ENCODE results near the gene KRT5.
A peak's percentile ranks its signal among the peaks of the same experiment; 100 is the strongest.
"Not testable (repeated sequence)": the region's sequence is repeated elsewhere in the genome, so short reads cannot be mapped to it uniquely, and the experiment has no call there.

The KRT5 gene

DNA sequence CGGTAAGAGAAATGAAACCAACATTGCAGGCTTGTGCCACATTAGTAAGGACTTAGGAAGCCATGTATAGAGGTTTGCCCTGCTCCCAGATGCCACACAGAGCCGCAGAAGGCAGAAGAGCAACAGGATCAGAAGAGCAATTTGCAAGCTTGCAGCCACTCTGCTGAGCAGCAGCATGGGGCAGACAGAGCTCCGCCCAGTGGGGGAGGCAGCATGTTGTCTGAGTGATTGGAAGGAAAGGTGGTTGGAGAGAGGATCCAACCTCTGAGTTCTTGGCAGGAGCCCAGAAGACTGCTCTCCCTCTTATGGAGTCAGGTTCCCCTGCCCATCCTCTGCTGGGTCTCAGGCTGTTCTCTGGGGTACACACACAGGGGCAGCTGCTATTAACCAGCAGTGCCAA, 24.8 kb downstream of the KRT5 start:
- peak in 10 of 56 donors; percentile 7 to 40 (median 17) for DNase-seq

DNA sequence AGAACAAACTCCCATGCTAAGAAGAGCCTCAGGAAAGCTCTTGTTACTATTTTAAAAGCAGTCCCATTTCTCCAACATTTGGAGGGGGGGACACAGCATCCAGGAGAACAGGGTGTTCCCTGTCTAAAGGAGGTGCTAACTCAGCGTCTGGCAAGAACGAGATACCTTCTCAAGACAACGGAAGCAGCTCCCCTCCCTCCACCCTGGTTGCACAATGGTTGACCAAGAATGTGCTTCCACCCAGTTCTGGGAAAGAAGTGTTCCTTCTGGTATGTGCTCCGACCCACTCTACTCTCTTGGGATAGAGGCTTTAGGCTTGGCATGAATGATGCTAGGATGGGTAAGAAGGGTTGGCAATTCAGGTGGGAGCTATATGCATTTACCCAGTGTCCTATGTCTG, 25.7 kb downstream of the KRT5 start:
- no peak for DNase-seq

DNA sequence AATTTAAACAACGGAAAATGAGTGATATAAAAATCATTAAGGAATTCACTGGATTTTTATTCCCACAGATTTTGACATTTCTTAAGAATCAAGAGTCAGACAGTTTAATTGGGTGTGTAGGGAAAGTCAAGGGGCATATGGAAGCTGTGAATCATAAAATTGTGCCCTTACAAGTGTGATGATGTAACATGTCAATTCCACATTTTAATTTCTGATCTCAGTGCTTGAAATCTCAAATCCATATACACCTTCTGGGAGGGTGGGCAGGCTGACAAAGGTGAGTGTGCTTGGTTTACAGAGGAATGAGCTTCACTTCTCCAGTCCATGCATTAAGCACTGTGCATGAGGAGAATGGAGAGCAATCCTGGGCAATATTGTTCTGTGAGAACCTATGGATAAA, 26.1 kb downstream of the KRT5 start:
- no peak for DNase-seq

DNA sequence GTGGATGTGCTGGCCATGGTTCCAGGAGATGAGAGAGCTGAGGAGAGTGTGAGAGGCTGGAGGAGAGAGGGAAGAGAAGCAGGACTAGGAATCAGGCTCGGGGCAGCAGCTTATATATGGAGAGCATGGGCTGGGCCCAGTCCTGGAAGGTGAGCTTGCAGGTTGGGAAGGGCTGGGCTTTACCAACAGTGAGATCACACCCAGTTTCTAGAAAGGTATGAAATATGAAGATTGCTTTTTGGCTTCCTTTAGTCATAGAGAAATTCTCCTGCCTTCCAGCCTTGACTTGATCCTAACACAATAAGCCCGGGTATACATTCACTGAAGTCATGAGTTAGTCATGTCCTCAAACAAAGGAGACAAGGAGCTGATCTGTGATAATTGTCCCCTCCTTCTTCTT, 27.0 kb downstream of the KRT5 start, which contains the start of gene KRT6A:
Gene KRT6A (minus strand): TSS at position 86 of the 400 bp plus-strand sequence. CDS start 69 bp downstream, at position 17.
- DNase-seq, result no peak

DNA sequence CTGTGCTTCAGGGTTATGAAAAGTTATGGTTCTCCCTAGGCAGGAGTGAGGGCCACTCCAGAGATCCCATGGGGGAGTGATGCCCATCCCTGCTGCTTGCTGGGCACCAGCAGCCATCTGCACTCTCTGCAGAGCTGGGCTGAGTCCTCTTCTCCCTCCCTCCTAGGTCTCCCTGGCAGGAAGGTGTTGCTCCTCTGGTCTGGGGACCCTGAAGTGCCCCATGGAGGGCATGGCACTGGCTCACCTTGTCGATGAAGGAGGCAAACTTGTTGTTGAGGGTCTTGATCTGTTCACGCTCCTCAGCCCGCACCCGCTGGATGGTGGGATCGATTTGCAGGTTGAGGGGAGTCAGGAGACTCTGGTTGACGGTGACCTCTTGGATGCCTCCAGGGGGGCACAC, 27.8 kb downstream of the KRT5 start:
- DNase-seq, result not testable (repeated sequence)

DNA sequence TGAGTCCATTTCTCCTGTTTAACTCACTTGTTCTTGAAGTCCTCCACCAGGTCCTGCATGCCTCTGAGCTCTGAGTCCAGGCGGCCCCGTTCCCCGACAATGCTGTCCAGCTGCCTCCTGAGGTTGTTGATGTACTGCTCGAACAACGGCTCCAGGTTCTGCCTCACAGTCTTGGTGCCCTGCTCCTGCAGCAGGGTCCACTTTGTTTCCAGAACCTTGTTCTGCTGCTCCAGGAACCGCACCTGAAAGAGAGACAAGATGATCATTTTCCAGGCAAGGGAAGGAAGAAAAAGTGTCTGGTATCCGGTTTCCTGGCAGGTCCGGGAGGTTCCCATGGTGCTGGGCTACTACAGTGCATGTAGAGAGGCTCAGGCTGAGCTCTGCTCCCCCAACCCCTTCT, 28.7 kb downstream of the KRT5 start:
- DNase-seq, result not testable (repeated sequence)

DNA sequence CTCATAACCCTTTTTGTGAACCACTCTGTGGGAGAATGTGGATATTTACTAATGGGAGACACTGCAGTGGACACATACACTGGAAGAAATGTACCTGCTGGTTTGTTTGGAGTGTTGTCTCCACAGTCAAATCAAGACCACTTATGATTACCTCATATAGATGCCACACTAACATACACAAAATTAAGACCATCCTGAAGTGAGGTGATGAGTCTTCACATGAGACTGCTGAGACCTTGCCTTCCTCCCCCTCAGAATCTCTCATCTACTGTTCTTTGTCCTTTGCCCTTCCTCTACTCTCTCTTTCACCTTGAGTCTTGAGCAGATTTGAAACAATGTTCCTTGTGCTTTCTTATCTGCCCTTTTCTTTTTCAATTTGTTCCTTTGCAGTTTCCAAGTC, 31.5 kb downstream of the KRT5 start:
- DNase-seq, result no peak

DNA sequence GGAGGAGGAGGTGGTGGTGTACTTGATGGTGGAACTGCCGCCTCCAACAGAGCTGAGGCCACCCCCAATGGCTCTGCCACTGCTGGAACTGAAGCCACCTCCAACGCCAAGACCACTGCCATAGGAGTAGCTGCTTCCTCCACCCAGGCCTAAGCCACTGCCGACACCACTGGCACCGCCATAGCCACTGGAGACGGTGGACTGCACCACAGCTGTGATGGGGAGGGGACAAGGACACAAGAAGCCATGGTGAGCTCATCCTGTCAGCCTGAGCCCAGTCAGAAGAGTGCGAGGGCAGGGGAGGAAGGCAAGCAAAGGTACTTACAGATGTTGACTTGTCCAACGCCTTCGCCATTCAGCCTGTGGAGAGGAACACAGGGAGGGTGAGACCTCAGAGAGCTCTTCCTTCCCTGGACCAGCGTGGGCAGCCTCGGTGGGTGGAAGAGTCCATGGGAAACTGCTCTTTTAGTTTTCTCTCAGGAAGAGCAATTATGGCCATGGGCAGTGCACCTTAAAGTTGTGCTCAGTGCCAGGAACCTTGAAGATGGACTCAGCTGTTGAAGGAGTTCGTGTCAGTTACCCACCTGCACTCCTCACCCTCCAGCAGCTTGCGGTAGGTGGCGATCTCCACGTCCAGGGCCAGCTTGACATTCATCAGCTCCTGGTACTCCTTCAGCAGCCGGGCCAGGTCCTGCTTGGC, 32.3 kb downstream of the KRT5 start:
- not testable (repeated sequence) for DNase-seq

DNA sequence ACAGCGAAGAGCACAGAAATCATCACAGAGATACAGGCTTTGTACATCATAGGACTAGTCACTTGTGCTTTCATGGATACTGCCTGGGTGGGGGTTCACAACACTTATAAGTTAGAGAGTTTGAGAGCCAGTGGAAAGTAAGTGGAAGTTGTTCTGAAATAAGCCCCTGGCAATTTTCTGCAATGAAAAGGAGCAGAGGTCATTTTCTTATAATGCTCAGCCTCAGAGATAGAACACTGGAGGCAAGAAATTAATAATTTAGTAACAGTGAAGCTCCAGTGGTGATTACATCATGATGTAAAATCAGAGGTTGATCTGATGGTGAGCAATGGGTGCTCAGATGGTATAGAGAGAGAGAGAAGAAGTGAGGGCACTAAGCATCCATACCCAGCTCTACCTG, 33.0 kb downstream of the KRT5 start:
- DNase-seq, result no peak

DNA sequence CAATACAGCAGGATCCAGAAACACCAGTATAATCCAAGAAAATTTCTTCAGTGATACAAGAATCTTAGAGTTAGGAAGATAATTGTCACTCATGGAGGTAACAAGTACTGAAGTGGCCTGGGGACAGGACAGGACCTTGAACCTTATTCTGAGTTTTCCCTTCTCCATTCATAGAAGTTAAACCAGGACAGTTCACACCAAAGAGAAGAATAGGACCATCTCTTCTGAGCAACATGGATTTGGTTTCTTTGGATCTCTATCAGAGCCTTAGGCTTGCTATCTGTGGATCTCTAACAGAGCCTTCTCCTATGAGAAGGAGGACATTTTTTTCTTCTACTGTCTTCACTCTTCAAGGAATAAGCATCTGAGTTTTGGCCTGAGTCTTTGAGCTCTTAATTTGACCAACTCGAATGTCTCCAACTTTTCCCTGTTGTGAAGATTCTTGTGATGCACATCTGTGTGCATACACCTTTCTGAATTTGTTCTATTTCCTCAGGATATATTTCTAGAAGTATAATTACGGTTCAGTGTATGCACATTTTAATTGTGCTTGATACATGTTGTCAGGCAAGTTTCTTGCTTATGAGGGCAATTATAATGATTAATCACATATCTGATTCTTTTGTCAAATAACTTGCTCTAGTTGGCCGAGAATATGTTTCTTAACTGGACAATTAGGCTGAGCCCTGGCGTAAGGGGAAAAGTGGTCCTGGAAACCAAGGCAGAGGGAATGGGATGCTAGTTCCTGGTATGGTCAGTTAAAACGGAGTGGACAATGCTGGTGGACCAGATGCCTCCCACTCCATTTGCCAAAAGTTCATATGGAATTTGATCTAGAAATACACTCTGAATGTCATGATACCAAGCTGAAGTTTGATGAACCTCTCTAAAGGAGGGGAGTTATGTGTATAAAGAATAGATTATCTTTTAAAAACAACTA, 33.8 kb downstream of the KRT5 start:
- DNase-seq, result no peak

DNA sequence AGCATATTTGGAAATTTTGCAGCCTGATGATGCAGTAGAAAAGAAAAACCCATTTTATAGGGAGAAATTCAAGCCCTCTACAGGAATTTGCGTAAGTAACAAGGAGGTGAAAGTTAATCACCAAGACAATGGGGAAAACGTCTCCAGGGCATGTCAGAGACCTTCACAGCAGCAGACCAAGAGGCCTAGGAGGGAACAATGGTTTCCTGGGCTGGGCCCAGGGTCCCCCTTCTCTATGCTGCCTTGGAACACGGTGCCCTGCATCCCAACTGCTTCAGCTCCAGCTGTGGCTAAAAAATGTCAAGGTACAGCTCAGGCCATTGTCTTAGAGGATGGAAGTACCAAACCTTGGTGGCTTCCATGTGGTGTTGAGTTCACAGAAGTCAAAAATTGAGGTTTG, 40.1 kb downstream of the KRT5 start:
- DNase-seq, result no peak

DNA sequence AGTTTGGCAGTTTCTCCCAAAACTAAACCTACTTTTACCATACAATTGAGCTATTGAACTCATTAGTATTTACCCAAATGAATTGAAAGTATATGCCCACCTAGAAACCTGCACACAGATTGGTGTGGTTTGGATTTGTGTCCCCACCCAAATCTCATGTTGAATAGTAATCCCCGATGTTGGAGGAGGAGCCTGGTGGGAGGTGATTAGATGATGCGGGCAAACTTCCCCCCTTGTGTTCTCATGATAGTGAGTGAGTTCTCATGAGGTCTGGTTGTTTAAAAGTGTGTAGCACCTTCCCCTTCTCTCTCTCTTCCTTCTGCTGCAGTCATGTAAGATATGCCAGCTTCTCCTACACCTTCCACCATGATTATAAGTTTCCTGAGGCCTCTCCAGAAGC, 42.5 kb downstream of the KRT5 start:
- no peak for DNase-seq

DNA sequence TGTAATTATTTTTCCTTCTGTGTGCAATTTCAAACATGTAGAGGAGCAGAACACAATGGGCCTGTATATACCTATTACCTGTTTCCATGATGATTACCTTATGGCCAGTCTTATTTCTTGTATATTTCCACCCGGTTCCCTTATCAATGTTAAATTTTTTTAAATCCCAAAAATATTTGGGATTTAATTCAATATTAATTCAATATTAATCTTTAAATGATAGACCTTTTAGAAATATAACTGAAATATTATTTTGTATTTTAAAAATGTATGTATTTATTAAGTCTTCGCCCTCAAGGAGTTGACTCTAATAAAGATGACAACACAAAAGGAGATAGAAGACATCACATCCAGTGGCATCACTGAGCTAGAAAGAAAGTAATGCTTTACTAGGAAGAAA, 46.0 kb downstream of the KRT5 start:
- DNase-seq, result no peak

DNA sequence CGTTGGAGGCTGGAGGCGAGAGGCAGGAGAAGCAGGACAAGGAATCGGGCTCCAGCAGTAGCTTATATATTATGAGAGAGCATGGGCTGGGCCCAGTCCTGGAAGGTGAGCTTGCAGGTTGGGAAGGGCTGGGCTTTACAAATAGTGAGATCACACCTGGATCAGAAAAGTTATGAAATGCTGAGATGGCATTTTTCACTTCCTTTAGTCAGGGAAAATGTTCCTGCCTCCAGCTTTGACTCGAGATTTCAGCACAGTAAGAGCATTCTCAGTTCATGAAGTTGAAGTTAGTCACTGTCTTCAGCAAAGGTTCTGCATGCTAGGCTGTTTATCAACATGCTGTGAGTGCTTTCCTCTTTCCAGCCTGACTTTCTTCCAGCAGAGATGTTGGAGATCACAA, 46.4 kb downstream of the KRT5 start, which contains the start of gene KRT6C:
Gene KRT6C (minus strand): TSS at position 38 of the 400 bp plus-strand sequence. CDS start 68 bp downstream, outside the sequence.
- DNase-seq, result no peak

DNA sequence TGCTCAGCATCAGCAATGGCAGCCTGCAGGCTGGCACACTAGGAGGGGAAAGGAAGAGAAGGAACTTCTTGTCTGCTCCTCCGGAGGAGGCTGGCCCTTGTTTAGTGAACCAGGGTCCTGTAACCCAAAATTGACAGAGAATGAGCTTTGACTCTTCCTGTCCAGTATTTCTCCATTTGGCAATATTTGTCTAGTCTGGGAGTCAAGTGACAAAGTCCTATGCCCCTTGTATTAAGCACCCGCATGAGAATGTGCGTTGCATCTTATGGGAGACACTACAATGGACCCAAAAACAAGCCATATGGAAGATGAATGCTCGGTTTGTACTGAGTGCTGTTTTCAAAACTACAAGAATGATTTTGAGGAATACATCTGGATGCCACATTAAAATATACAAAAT, 50.3 kb downstream of the KRT5 start:
- DNase-seq, result no peak

DNA sequence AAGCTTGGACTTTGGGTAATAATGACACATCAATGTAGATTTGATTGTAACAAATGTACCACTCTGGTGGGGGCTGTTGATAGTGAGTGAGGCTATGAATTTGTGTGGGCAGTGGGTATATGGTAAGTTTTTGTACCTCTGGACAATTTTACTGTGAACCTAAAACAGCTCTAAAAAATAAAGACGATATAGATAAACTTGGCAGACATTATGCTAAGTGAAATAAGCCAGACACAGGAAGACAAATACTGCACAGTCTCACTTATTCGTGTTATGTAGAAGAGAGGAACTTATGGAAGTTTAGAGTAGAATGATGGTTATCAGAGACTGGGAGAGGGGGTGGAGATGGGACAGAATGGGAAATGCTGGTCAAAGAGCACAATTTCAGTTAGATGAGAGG, 55.3 kb downstream of the KRT5 start:
- no peak for DNase-seq
